ENCODE results near the gene ATP11A.
"Not testable (repeated sequence)": the region's sequence is repeated elsewhere in the genome, so short reads cannot be mapped to it uniquely, and the experiment has no call there.

Gene ATP11A

DNA sequence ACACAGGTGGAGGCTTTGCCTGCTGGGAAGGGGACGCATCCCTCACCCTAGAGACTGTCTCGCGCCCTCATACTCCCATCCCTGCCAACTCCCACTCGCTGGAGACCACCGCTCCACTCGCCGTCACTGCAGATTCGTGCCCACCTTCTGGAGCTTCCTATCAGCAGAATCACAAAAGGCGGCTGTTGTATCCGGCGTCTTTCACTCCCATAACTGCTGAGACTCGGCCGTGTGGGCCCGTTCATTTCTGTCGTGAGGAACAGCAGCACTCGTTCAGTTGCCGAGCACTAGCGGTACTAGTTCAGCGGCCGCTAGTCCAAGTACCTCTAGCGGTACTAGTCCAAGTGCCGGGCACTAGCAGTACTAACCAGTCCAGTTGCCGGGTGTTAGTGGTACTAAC, 154.6 kb downstream of the ATP11A start:
- DNase-seq: no peak

GRCh38 chr13:112844879-112845278, 155.0 kb downstream of the ATP11A start:
- no peak for DNase-seq

DNA sequence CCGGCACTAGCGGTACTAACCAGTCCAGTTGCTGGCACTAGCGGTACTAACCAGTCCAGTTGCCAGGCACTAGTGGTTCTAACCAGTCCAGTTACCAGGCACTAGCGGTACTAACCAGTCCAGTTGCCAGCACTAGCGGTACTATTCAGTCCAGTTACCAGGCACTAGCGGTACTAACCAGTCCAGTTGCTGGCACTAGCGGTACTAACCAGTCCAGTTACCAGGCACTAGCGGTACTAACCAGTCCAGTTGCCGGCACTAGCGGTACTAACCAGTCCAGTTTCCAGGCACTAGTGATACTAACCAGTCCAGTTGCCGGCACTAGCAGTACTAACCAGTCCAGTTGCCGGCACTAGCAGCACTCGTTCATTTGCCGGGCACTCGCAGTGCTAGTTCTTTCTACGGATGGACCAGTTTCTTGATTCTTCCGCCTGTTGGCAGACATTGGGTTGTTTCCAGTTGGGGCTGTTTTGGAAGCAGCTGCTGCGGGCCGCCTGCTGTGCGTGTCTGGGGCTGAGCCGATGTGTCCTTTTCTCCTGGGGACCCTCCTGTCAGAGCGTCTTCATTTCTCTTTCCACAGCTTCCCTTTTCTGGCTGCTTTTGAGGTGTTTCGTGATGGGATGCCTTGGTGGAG, 155.8 kb downstream of the ATP11A start:
- no peak for DNase-seq

- no peak for DNase-seq
Measured at GRCh38 chr13:112846411-112847115, 156.7 kb downstream of the ATP11A start.

DNA sequence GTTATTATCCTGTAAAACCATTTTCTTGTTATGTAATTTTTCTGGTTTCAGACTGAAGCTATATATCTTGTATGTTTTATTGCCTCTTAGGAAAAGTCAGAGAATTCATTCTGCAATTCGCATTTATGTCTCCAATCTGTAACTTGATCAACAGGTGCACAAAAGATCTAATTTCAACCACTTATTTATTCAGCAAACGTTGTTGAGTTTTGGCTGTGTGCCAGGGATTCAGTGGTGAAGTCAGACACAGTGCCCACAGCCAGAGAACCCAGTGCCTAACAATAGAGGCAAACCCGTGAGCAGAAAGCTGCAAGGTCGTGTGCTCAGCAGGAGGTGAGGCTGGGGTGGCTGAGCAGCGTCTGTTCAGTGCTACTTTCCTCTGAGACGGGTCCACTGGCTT, 159.7 kb downstream of the ATP11A start:
- no peak for DNase-seq

DNA sequence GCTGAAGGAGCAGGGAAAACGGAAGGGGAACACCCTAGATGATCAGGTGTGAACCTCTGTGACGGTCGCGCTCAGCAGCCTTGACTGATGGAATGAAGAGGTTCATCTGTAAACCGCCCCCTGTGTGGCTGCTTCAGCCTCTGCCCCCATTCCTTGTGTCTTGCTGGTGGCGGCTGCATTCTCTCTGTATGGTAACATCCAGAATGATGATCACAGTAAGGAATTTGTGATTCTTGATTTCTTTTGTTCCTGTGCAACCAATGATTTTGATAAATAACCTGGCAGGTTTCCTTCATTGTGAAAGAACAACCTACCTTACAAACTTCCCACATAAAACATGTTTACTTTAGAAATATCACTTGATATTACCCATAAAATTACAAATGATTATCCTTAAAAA, 160.4 kb downstream of the ATP11A start:
- no peak for DNase-seq

- no peak for DNase-seq
Measured at GRCh38 chr13:112851107-112852038, 161.5 kb downstream of the ATP11A start.

DNA sequence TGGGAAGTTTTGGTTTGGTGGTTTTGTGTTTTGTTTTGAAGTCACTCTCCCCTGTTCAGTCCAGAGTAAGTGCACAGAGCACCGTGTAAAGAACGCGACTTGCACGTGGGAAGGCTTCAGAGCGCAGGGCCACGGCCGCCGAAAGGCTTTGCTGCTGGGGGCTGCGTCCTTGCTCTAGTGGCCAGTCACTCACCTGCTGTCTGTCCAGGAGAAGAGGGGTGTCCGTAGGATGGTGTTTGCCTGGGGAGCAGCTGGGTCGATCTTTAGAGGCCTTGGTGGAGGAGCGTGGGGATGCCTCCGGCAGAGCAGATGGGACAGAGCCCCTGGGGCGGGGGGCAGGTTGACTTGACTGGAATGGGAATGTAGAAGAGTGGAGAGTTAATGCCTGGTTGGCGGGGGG, 162.6 kb downstream of the ATP11A start:
- no peak for DNase-seq

- DNase-seq: no peak
Measured at GRCh38 chr13:112852808-112853207, 163.0 kb downstream of the ATP11A start.

- DNase-seq: no peak
Measured at GRCh38 chr13:112854321-112854720, 164.5 kb downstream of the ATP11A start.

DNA sequence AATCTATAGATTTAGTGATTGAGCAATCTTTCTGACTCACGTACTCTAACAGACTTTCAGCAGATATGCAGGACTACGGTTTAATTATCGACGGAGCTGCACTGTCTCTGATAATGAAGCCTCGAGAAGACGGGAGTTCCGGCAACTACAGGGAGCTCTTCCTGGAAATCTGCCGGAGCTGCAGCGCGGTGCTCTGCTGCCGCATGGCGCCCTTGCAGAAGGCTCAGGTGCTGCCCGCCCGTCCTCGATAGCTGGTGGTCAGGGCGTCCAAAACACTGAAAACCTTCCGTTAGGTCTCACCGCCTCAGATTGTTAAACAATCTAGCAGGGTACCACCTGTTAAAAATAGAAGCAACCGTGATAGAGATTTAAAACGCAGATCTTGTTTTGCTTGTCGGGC, 166.0 kb downstream of the ATP11A start:
- no peak for DNase-seq

DNA sequence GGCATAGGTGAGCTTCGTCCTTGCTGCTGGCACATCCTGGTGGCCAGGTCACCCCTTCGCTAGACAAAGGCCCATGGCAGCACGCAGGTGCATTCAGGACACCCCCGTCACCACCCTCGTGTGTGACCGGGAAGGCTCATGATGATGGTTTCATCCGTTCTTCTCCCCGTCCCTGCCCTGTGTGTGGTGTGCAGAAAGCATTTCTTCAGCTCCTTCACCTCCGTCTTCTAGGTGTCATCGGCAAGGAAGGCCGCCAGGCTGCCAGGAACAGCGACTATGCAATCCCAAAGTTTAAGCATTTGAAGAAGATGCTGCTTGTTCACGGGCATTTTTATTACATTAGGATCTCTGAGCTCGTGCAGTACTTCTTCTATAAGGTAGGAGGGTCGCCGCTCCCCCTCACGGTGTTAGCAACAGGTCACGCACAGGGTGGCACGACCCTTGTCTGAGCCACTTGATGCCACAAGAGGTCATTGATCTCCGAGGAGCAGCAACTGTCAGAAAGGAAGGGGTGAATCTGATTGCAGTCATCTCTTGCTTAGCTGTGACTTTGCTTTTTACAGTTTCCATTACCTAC, 168.2 kb downstream of the ATP11A start:
- no peak for DNase-seq

- DNase-seq: no peak
Measured at GRCh38 chr13:112859128-112859816, 169.4 kb downstream of the ATP11A start.

DNA sequence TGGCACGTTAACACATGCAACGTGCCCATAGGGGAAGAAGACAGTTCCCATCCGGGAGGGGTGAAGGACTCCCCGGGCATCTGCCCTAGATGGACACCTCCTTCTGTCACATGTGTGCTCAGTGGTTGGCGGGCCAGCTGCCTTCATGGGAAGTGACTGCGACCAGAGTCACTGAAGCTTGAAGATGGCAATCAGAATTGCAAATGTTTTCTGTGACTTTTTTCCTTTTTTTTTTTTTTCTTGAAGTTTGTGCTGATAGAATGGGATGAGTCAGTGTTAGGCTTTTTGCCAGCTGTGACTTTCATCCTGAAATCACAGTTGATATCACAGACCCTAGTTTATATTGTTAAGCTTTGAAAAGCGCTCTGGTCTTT, 170.0 kb downstream of the ATP11A start:
- no peak for DNase-seq

DNA sequence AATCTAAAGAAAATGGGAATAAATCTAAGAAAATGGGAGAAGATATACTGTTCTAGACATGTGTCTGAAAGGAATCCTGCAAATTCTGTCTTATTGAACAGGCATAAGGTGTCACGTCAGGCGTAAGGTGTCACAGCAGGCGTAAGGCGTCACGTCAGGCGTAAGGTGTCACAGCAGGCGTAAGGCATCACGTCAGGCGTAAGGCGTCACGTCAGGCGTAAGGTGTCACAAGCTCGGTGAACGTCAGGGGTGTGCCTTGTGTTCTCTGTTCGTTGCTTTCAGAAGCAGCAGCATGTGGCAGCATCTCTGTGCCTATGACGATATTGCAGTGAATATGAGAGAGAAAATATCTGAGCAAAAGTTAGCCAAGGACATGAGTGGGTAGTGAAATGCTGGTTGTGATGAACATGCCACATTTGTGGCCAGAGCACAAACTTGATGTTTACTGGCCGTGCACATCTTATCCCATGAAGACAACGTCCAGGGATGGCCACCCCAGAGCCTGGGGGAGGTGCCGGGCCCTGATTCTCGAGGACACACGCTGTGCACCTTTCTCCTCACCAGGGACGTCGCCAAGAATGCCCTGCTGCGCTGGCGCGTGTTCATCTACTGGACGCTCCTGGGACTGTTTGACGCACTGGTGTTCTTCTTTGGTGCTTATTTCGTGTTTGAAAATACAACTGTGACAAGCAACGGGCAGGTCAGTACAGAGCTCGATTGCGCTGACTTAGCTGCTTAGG, 172.2 kb downstream of the ATP11A start:
- no peak for DNase-seq

- not testable (repeated sequence) for DNase-seq
Measured at GRCh38 chr13:112863356-112863755, 173.5 kb downstream of the ATP11A start.

GRCh38 chr13:112865478-112865877, 175.6 kb downstream of the ATP11A start:
- DNase-seq: not testable (repeated sequence)

GRCh38 chr13:112867301-112867711, 177.5 kb downstream of the ATP11A start:
- no peak for DNase-seq

DNA sequence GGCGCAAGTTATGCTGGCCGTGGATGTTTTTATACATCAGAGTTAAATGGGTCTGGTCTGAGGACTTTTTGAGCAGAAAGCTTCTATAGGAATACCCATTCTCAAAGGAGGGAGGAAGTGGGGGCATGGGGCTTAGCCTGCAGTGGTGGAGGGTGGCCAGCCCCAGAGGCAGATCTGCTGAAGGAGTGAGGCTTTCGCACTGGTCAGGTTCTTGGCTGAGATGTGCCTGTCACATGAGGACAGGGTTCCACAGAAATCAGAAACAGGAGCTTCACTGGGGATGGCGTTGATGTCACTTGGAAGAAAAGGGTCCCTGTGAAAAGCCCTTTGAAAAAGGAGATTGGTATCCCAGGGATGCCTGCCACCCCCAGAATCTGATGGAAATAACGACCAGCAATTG, 178.5 kb downstream of the ATP11A start:
- no peak for DNase-seq

DNA sequence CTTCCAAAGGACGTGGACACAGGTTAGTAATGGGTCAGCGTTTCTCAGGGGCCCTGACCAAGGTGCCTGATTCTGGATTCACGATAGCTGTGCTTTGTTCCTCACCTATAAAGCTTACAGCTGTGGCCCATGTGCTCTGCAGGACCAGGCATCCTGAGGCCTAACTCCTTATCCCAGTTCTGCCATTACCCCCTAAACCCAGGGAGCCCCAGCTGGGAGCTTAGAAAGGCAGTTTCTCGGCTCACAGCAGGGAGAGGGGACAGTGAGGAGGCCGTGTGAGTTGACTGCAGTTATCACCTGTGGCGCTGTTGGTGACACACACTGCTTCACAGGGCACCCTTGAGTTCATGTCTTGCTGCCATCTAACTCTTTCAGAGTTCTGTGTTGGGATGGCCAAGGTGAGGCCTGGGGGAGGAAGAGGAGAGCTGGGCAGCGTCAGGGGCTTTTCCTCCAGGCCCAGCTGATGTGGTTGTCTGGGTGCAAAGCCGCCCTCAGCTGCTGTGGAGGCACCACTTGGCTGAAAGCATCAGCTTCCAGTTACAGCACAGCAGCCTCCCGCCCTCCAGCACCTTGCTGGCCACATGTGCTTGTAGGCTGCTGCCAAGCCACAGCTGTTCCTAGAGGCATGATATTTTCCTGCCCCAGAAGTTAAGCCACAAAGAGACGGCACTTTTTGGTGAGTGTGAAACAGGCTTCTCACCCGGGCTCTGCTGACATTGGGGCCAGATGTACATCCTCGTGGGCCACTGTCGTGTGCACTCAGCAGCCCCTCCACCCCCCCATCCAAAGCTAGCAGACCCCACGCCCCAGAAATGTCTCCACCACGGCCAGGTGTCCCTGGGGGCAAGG, 179.6 kb downstream of the ATP11A start:
- DNase-seq: no peak

DNA sequence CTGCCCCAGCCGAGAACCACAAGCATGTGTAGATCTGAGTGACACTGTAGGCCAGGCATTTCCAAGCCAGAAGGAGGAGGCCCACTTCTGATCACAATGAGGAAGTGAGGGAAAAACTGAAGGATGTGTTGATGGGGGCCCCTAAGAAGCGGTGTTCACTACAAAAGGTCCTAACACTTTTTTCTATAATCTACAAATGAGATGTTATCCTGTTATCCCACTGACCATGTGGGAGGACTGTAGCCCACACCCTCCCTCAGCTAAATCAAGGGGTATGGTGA, 180.2 kb downstream of the ATP11A start:
- no peak for DNase-seq

Data from activated CD8-positive, alpha-beta memory T cell treated with anti-CD3 and anti-CD28 coated beads, Interleukin-2, amount 50 U/mL, for 48 hours (primary cell).